Suprapubic skin (tissue), 4 donors: ENCODE data around the gene U2AF2.

Experiments
- POLR2A ChIP-seq, 2 donors: fragments of 450-650 bp; IDR thresholded peaks; one replicate each; pipeline ENCODE4 v1.6.1; 2017; ENCODE audit warnings: antibody characterized with exemption in 2 of 2, mild to moderate bottlenecking in 2 of 2, moderate library complexity in 2 of 2
- POLR2AphosphoS5 ChIP-seq, 3 donors: sonication (generic); formaldehyde crosslinking; IDR thresholded peaks; one replicate each; pipeline ENCODE4 v1.6.1; 2017; ENCODE audit warnings: antibody characterized with exemption in 3 of 3
- TF ChIP-seq, protein P1 (sequence below), 2 donors: fragments of 200-600 bp in 1 of 2; fragments of 450-650 bp in 1 of 2; sonication (generic) in 1 of 2; IDR thresholded peaks; one replicate each; pipeline ENCODE4 v1.5.1; 2016 to 2019; ENCODE audit warnings: antibody characterized with exemption in 2 of 2, mild to moderate bottlenecking in 1 of 2, moderate library complexity in 1 of 2

DNA sequence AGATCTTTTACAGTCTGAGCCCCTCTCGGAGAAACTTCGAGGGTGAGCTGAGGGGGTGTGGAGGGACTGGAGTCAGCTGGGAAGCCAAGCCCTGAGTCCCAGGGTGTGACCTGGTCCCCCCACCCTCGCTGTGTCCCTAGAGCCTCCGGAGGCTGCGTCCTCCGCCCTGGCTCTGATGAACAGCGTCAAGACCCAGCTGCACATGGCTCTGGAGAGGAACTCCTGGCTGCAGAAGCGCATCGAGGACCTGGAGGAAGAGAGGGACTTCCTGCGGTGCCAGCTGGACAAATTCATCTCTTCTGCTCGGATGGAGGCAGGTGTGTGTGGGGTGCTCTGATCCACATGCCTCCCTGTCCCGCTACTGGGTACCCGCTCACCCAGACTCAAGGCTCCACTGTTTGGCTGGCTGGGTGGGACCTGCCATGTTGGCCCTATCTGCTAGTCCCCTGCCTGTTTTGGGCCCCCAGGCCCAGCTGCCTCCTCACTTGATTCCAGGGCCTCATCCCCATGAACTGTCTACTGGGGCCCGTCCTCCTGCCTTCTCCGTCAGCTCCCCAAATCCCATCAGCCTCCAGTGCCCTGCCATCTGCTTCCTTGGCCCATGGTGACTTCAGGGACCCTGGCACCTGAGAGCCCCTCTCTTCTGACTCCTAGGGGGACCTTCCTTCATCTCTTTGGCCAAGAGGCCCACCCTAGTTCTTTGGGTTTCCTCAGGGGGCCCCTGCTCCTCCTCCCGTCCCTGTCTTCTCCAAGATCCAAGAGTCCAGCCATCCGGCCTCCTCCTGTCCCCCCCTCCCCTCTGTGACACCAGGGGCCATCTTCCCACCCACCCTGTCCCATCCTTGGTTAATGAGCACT lies 5.3 kb upstream of the U2AF2 start:
- TF ChIP-seq, protein P1, sequence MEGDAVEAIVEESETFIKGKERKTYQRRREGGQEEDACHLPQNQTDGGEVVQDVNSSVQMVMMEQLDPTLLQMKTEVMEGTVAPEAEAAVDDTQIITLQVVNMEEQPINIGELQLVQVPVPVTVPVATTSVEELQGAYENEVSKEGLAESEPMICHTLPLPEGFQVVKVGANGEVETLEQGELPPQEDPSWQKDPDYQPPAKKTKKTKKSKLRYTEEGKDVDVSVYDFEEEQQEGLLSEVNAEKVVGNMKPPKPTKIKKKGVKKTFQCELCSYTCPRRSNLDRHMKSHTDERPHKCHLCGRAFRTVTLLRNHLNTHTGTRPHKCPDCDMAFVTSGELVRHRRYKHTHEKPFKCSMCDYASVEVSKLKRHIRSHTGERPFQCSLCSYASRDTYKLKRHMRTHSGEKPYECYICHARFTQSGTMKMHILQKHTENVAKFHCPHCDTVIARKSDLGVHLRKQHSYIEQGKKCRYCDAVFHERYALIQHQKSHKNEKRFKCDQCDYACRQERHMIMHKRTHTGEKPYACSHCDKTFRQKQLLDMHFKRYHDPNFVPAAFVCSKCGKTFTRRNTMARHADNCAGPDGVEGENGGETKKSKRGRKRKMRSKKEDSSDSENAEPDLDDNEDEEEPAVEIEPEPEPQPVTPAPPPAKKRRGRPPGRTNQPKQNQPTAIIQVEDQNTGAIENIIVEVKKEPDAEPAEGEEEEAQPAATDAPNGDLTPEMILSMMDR (IDR thresholded peaks at IDR 0.05), result no peak
- TF ChIP-seq POLR2A (IDR thresholded peaks at IDR 0.05) (no peak), POLR2AphosphoS5 (IDR thresholded peaks at IDR 0.05) (no peak)
